ENCODE measurements around the gene ALDH3A2. TPM values are rescaled to one million over a fixed set of nuclear protein-coding genes. Genes with fewer than 3 reads are reported as not detected.

The ALDH3A2 gene
- total RNA-seq, 2 experiments from 2014 or later, result 29.7 to 41.1 TPM

- Histone ChIP-seq H3K4me2 (ENCODE audit: low read length) (no peak overlapping the region), H4K20me1 (ENCODE audit: insufficient read depth, low read length) (no peaks in the 10 kb centered on the region), H3K4me1 (ENCODE audit: insufficient read depth, low read length, poor library complexity, severe bottlenecking) (no peaks in the 10 kb centered on the region), H3K27ac (ENCODE audit: low read depth, low read length, poor library complexity, severe bottlenecking) (no peak overlapping the region), H3K79me2 (ENCODE audit: insufficient read depth, low read depth, low read length) (no peaks in the 10 kb centered on the region), H3K4me3 (ENCODE audit: low read depth, low read length, poor library complexity, severe bottlenecking) (no peak overlapping the region), H3K9me3 (ENCODE audit: low read length) (no peaks in the 10 kb centered on the region), H3K9me2 (ENCODE audit: insufficient read depth, low read length) (no peaks in the 10 kb centered on the region), H2AFZ (ENCODE audit: low read length) (no peak overlapping the region), H3K36me3 (ENCODE audit: insufficient read depth, low read length) (no peaks in the 10 kb centered on the region)
- POLR2A ChIA-PET, result no interaction called here
- no TSS peak for BruUV-seq (replicated peaks)
- intact Hi-C loops (cut with micrococcal nuclease; ENCODE audit: unreplicated experiment), result no loop called here
- DNase-seq (ENCODE audit: low spot score), result no peak
- CTCF ChIA-PET (ENCODE audit: unreplicated experiment), result no interaction called here
- TF ChIP-seq EZH2phosphoT487 (IDR thresholded peaks at IDR 0.05; ENCODE audit: borderline replicate concordance, low read depth, low read length) (no peak), CTCF (conservative IDR thresholded peaks at IDR 0.05; ENCODE audit: low read length) (no peak)
Measured at GRCh38 chr17:19712436-19713004, 64.0 kb downstream of the ALDH3A2 start.

- H4K20me1 ChIP-seq (ENCODE audit: insufficient read depth, low read length), result no peaks in the 10 kb centered on the region
- intact Hi-C loops (cut with micrococcal nuclease; ENCODE audit: unreplicated experiment), result no loop called here
- no peak overlapping the region for H2AFZ ChIP-seq (ENCODE audit: low read length)
- H3K9me2 ChIP-seq (ENCODE audit: insufficient read depth, low read length), result no peaks in the 10 kb centered on the region
- CTCF ChIA-PET (ENCODE audit: unreplicated experiment), result no interaction called here
- no peaks in the 10 kb centered on the region for H3K4me1 ChIP-seq (ENCODE audit: insufficient read depth, low read length, poor library complexity, severe bottlenecking)
- no peak overlapping the region for H3K4me3 ChIP-seq (ENCODE audit: low read depth, low read length, poor library complexity, severe bottlenecking)
- no peaks in the 10 kb centered on the region for H3K79me2 ChIP-seq (ENCODE audit: insufficient read depth, low read depth, low read length)
- H3K27ac ChIP-seq (ENCODE audit: low read depth, low read length, poor library complexity, severe bottlenecking), result no peak overlapping the region
- POLR2A ChIA-PET, result interaction anchor here (1.6 kb wide), 1 partner anchor 66 kb away, joined by 4 read pairs; no protein-coding TSS in a partner anchor
- H3K4me2 ChIP-seq (ENCODE audit: low read length), result no peak overlapping the region
- no peaks in the 10 kb centered on the region for H3K36me3 ChIP-seq (ENCODE audit: insufficient read depth, low read length)
- BruUV-seq (replicated peaks), result no TSS peak
- TF ChIP-seq CTCF (conservative IDR thresholded peaks at IDR 0.05; ENCODE audit: low read length) (no peak), EZH2phosphoT487 (IDR thresholded peaks at IDR 0.05; ENCODE audit: borderline replicate concordance, low read depth, low read length) (no peak)
- no peak for DNase-seq (ENCODE audit: low spot score)
- no peaks in the 10 kb centered on the region for H3K9me3 ChIP-seq (ENCODE audit: low read length)
Measured at GRCh38 chr17:19713462-19713861, 64.9 kb downstream of the ALDH3A2 start.

- ChIA-PET CTCF (ENCODE audit: unreplicated experiment) (no interaction called here), POLR2A (interaction anchor here (1.6 kb wide), 1 partner anchor 66 kb away, joined by 4 read pairs; no protein-coding TSS in a partner anchor)
- Histone ChIP-seq H3K4me2 (ENCODE audit: low read length) (no peak overlapping the region), H3K36me3 (ENCODE audit: insufficient read depth, low read length) (no peaks in the 10 kb centered on the region), H3K27ac (ENCODE audit: low read depth, low read length, poor library complexity, severe bottlenecking) (no peak overlapping the region), H3K9me2 (ENCODE audit: insufficient read depth, low read length) (no peaks in the 10 kb centered on the region), H3K79me2 (ENCODE audit: insufficient read depth, low read depth, low read length) (no peaks in the 10 kb centered on the region), H3K9me3 (ENCODE audit: low read length) (no peaks in the 10 kb centered on the region), H4K20me1 (ENCODE audit: insufficient read depth, low read length) (no peaks in the 10 kb centered on the region), H2AFZ (ENCODE audit: low read length) (no peak overlapping the region), H3K4me1 (ENCODE audit: insufficient read depth, low read length, poor library complexity, severe bottlenecking) (no peaks in the 10 kb centered on the region), H3K4me3 (ENCODE audit: low read depth, low read length, poor library complexity, severe bottlenecking) (no peak overlapping the region)
- TF ChIP-seq CTCF (conservative IDR thresholded peaks at IDR 0.05; ENCODE audit: low read length), result no peak
- no peak for TF ChIP-seq EZH2phosphoT487 (IDR thresholded peaks at IDR 0.05; ENCODE audit: borderline replicate concordance, low read depth, low read length)
- DNase-seq (ENCODE audit: low spot score), result no peak
- BruUV-seq (replicated peaks), result no TSS peak
- intact Hi-C loops (cut with micrococcal nuclease; ENCODE audit: unreplicated experiment), result no loop called here
Measured at GRCh38 chr17:19713901-19714361, 65.4 kb downstream of the ALDH3A2 start.
